Stimulated activated CD4-positive, alpha-beta T cell treated with anti-CD3 and anti-CD28 coated beads, Interleukin-1b, Interleukin-23, amount 100 ng/mL, for 24 hours (primary cell): ENCODE results near the gene IL1RAPL2.

ENCODE experiments used
- DNase-seq, 4 experiments: peaks; one replicate each; pipeline ENCODE4 v3.0.0-alpha.2; 2020; ENCODE audit warnings: low read depth in 4 of 4, low spot score in 1 of 4

IL1RAPL2 gene

GRCh38 chrX:105265093-105265492 lies 699.1 kb downstream of the IL1RAPL2 start:
- no peak for DNase-seq

GRCh38 chrX:105266456-105266855 lies 700.5 kb downstream of the IL1RAPL2 start:
- DNase-seq, result no peak

- no peak for DNase-seq
Measured at GRCh38 chrX:105267167-105267566, 701.2 kb downstream of the IL1RAPL2 start.

GRCh38 chrX:105269386-105269785 lies 703.4 kb downstream of the IL1RAPL2 start:
- no peak for DNase-seq

- DNase-seq, result no peak
Measured at GRCh38 chrX:105273326-105273725, 707.3 kb downstream of the IL1RAPL2 start.

GRCh38 chrX:105274091-105274490 lies 708.1 kb downstream of the IL1RAPL2 start:
- no peak for DNase-seq

- DNase-seq, result no peak
Measured at GRCh38 chrX:105277132-105277531, 711.1 kb downstream of the IL1RAPL2 start.

GRCh38 chrX:105282077-105282476 lies 716.1 kb downstream of the IL1RAPL2 start:
- no peak for DNase-seq

- no peak for DNase-seq
Measured at GRCh38 chrX:105297041-105297440, 731.0 kb downstream of the IL1RAPL2 start.

- DNase-seq, result no peak
Measured at GRCh38 chrX:105299286-105299685, 733.3 kb downstream of the IL1RAPL2 start.

- DNase-seq, result no peak
Measured at GRCh38 chrX:105302246-105302645, 736.2 kb downstream of the IL1RAPL2 start.

- DNase-seq, result no peak
Measured at GRCh38 chrX:105307762-105308161, 741.8 kb downstream of the IL1RAPL2 start.

- no peak for DNase-seq
Measured at GRCh38 chrX:105313596-105313995, 747.6 kb downstream of the IL1RAPL2 start.

- no peak for DNase-seq
Measured at GRCh38 chrX:105314458-105314857, 748.5 kb downstream of the IL1RAPL2 start.

GRCh38 chrX:105315248-105315647 lies 749.2 kb downstream of the IL1RAPL2 start:
- no peak for DNase-seq

- DNase-seq, result no peak
Measured at GRCh38 chrX:105317117-105317516, 751.1 kb downstream of the IL1RAPL2 start.

- DNase-seq, result no peak
Measured at GRCh38 chrX:105323928-105324327, 757.9 kb downstream of the IL1RAPL2 start.

GRCh38 chrX:105328773-105329172 lies 762.8 kb downstream of the IL1RAPL2 start:
- no peak for DNase-seq

GRCh38 chrX:105331244-105331643 lies 765.2 kb downstream of the IL1RAPL2 start:
- no peak for DNase-seq

- no peak for DNase-seq
Measured at GRCh38 chrX:105347373-105347772, 781.4 kb downstream of the IL1RAPL2 start.

GRCh38 chrX:105349476-105349875 lies 783.5 kb downstream of the IL1RAPL2 start:
- DNase-seq, result no peak

- no peak for DNase-seq
Measured at GRCh38 chrX:105375816-105376215, 809.8 kb downstream of the IL1RAPL2 start.

- no peak for DNase-seq
Measured at GRCh38 chrX:105424729-105425128, 858.7 kb downstream of the IL1RAPL2 start.

GRCh38 chrX:105451401-105451800 lies 885.4 kb downstream of the IL1RAPL2 start:
- no peak for DNase-seq
